ENCODE results near the gene SERPIND1. TPM values are rescaled to one million over a fixed set of nuclear protein-coding genes. Genes with fewer than 3 reads are reported as not detected.

SERPIND1 gene
- total RNA-seq, 1 experiment from 2014 or later: 0.19 TPM

DNA sequence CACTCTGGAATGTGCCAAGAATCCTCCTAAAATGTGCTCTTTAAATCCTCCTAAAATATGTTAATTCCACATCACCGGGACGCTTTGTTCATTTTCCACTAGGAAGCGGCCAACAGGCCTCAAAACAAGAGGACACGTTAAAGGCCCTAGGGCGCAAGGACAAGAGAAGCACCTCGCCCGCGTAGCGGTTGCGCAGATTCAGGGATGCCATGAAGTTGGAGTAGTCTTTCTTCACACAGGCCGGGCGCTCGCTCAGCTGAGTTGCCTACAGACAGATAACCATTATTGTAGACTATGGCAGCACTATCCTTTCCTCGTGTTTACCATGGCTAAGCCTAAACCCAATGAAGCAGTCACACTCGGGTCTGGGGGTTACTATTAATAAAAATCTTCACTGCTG is 29.5 kb upstream of the SERPIND1 start:
- peaks cover 11% of the 10 kb centered on the region for H3K36me3 ChIP-seq (ENCODE audit: insufficient read depth, low read length, poor library complexity, severe bottlenecking)
- H3K4me1 ChIP-seq (ENCODE audit: insufficient read depth, low read length, poor library complexity, severe bottlenecking): no peaks in the 10 kb centered on the region
- CTCF ChIA-PET: no interaction called here
- peaks cover 7% of the 10 kb centered on the region for H3K9me3 ChIP-seq (ENCODE audit: low read depth, low read length, poor library complexity, severe bottlenecking)
- no peaks in the 10 kb centered on the region for H3K27me3 ChIP-seq (replicated peaks; ENCODE audit: insufficient read depth, low read depth, low read length, poor library complexity)
- H3K4me3 ChIP-seq (ENCODE audit: low read depth, low read length, poor library complexity, severe bottlenecking): no peak overlapping the region
- no peak for DNase-seq (ENCODE audit: low spot score)
- intact Hi-C loops (cut with micrococcal nuclease; ENCODE audit: unreplicated experiment): no loop called here
- no TSS peak for BruUV-seq (replicated peaks)
- POLR2A ChIA-PET (ENCODE audit: low non-redundant PET): no interaction called here
- TF ChIP-seq, protein P1, sequence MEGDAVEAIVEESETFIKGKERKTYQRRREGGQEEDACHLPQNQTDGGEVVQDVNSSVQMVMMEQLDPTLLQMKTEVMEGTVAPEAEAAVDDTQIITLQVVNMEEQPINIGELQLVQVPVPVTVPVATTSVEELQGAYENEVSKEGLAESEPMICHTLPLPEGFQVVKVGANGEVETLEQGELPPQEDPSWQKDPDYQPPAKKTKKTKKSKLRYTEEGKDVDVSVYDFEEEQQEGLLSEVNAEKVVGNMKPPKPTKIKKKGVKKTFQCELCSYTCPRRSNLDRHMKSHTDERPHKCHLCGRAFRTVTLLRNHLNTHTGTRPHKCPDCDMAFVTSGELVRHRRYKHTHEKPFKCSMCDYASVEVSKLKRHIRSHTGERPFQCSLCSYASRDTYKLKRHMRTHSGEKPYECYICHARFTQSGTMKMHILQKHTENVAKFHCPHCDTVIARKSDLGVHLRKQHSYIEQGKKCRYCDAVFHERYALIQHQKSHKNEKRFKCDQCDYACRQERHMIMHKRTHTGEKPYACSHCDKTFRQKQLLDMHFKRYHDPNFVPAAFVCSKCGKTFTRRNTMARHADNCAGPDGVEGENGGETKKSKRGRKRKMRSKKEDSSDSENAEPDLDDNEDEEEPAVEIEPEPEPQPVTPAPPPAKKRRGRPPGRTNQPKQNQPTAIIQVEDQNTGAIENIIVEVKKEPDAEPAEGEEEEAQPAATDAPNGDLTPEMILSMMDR (conservative IDR thresholded peaks at IDR 0.05; ENCODE audit: low read depth, low read length): no peak
- no peak for TF ChIP-seq EZH2 (IDR thresholded peaks at IDR 0.05; ENCODE audit: borderline replicate concordance, low read depth, low read length, poor library complexity, severe bottlenecking)
- H3K27ac ChIP-seq (ENCODE audit: low read depth, low read length, poor library complexity, severe bottlenecking): no peak overlapping the region

DNA sequence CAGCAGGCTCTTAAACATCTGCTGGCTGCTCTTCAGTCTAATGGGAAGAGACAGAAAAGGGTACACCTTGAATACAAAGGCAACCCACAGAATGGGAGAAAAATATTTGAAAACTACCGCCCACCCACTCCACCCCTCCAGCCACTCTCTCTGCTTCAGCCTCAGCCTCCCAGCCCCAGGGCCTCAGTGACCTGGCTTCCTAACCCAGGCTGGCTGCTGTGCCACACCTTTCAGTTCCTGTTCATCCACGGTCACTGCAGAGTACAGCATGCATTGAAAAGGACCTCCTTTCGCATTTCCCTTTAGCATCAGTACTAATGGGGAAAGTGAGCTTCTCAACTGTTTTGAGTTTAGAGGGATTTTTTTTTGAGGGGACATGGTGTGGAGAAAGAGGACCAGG is 28.8 kb upstream of the SERPIND1 start:
- Histone ChIP-seq H3K9me3 (ENCODE audit: low read depth, low read length, poor library complexity, severe bottlenecking) (peaks cover 7% of the 10 kb centered on the region), H3K4me1 (ENCODE audit: insufficient read depth, low read length, poor library complexity, severe bottlenecking) (no peaks in the 10 kb centered on the region), H3K36me3 (ENCODE audit: insufficient read depth, low read length, poor library complexity, severe bottlenecking) (peaks cover 11% of the 10 kb centered on the region), H3K27me3 (replicated peaks; ENCODE audit: insufficient read depth, low read depth, low read length, poor library complexity) (no peaks in the 10 kb centered on the region), H3K27ac (ENCODE audit: low read depth, low read length, poor library complexity, severe bottlenecking) (no peak overlapping the region), H3K4me3 (ENCODE audit: low read depth, low read length, poor library complexity, severe bottlenecking) (no peak overlapping the region)
- POLR2A ChIA-PET (ENCODE audit: low non-redundant PET): no interaction called here
- BruUV-seq (replicated peaks): no TSS peak
- intact Hi-C loops (cut with micrococcal nuclease; ENCODE audit: unreplicated experiment): no loop called here
- TF ChIP-seq, protein P1 (conservative IDR thresholded peaks at IDR 0.05; ENCODE audit: low read depth, low read length): no peak
- no peak for TF ChIP-seq EZH2 (IDR thresholded peaks at IDR 0.05; ENCODE audit: borderline replicate concordance, low read depth, low read length, poor library complexity, severe bottlenecking)
- DNase-seq (ENCODE audit: low spot score): no peak
- CTCF ChIA-PET: no interaction called here

DNA sequence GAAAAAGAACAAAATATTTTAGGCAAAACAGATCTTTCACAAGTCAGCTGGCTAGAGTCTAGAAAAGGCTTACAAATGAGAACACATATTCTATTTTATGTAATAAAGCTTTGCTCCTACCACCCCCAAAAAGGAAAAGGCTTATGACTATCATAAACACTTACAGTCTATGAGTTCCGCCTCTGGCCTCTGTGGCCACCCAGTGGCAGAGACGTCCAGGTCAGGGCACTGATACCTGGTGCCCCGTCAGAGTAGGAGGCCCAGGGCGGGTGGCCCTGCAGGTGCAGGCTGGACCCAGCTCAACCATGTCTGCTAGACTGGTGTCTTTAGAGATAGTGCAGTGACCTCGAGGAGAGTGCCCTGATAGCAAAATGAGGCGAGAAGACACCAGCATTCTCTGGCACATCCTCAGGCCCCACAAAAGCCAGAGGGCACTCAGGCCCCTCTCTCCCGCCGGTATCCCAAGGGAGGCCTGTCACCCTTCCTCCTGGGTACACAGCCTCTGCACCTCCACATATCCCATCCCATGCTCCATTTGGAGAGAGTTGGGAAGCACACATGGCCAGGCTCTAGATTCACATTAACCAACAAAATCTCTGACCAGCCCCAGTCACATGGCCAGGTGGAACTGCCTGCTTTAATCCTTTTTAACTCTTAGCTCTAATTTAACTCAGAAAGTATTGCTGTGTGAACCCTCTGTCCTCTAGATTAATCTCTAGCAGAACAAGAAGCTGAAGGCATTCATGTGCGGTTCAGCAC is 27.3 kb upstream of the SERPIND1 start:
- BruUV-seq (replicated peaks): no TSS peak

More for the DNA sequence above, 27.3 kb upstream of the SERPIND1 start:
- intact Hi-C loops (cut with micrococcal nuclease; ENCODE audit: unreplicated experiment): no loop called here
- Histone ChIP-seq H3K27me3 (replicated peaks; ENCODE audit: insufficient read depth, low read depth, low read length, poor library complexity) (no peaks in the 10 kb centered on the region), H3K9me3 (ENCODE audit: low read depth, low read length, poor library complexity, severe bottlenecking) (no peaks in the 10 kb centered on the region), H3K4me1 (ENCODE audit: insufficient read depth, low read length, poor library complexity, severe bottlenecking) (no peaks in the 10 kb centered on the region), H3K4me3 (ENCODE audit: low read depth, low read length, poor library complexity, severe bottlenecking) (no peak overlapping the region), H3K27ac (ENCODE audit: low read depth, low read length, poor library complexity, severe bottlenecking) (no peak overlapping the region), H3K36me3 (ENCODE audit: insufficient read depth, low read length, poor library complexity, severe bottlenecking) (no peaks in the 10 kb centered on the region)
- POLR2A ChIA-PET (ENCODE audit: low non-redundant PET): no interaction called here
- no peak for DNase-seq (ENCODE audit: low spot score)
- no peak for TF ChIP-seq EZH2 (IDR thresholded peaks at IDR 0.05; ENCODE audit: borderline replicate concordance, low read depth, low read length, poor library complexity, severe bottlenecking)
- TF ChIP-seq, protein P1 (conservative IDR thresholded peaks at IDR 0.05; ENCODE audit: low read depth, low read length): no peak
- CTCF ChIA-PET: interaction anchor here (0.7 kb wide), 1 partner anchor 8 kb away, joined by 5 read pairs; no protein-coding TSS in a partner anchor
